ENCODE data around the gene RNF217.

The RNF217 gene

DNA sequence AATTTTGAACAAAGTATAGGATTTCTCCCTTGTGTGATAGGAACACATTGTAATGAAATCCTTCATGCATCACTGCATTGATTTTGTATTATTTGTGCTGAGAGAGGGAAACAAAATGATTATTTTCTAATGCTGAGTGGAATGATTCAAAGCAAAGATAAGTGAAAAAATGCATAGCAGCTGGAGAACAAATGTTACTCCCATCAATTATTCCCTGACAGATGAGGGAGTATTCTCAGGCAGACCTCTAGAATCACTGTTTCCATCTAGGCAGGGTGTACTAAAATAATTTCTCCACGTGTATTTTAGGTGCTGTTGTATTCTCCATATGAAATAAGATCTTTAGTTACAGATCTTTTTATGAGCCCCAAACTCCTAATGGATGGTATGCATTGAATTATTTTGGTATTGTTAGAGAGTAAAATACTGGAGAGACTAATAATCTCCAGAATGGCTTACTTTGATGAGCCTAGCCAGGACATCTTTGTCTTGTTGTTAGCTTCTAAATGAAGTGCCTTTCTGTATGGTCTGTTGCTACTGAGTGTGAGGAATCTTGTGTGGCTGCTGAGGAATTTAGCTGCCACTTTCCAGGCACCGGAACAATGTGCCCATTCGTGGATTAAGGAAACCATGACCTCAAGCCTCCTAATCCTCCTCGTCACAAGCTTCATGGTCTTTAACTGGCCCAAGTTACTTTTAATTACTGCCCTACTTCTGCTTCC lies 39.6 kb downstream of the RNF217 start:
- TF ChIP-seq CTCF (IDR thresholded peaks at IDR 0.05): no peak

DNA sequence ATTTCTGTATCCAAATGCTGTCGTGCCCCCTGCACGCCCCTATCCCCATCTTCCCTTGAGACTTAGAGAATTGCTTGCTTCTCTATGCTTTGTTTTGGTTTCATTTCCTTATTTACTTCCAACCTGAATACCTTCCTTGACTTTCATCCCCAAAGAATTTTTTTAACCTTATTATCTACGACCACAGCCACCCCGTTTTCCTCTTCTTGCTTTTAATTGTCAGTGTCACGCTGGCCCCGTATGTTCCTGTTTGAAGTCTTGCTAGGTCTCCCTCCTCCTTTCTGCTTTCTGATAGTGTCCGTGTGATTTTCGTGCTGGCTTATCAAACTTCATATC lies 40.1 kb downstream of the RNF217 start:
- no peak for TF ChIP-seq CTCF (IDR thresholded peaks at IDR 0.05)

DNA sequence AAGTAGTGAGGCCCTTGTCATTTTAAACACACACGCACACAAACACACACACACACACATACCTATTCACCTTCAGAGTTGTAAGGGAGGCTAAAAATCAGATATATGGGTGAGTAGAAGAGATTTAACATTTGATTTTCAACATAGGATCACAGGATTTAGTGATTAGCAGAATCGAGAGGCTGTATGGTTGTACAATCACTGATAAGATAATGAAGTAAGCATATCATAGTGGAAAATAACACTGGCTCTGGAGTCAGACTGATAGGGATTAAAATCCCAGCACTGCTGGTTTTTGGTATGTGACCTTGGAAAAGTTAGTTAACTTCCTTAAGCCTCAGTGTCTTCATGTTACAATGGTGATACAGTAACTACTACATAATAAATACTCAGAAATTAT lies 40.8 kb downstream of the RNF217 start:
- TF ChIP-seq CTCF (IDR thresholded peaks at IDR 0.05): no peak

- TF ChIP-seq CTCF (IDR thresholded peaks at IDR 0.05): no peak
These were observed 42.0 kb downstream of the RNF217 start for GRCh38 chr6:125004198-125004597.

DNA sequence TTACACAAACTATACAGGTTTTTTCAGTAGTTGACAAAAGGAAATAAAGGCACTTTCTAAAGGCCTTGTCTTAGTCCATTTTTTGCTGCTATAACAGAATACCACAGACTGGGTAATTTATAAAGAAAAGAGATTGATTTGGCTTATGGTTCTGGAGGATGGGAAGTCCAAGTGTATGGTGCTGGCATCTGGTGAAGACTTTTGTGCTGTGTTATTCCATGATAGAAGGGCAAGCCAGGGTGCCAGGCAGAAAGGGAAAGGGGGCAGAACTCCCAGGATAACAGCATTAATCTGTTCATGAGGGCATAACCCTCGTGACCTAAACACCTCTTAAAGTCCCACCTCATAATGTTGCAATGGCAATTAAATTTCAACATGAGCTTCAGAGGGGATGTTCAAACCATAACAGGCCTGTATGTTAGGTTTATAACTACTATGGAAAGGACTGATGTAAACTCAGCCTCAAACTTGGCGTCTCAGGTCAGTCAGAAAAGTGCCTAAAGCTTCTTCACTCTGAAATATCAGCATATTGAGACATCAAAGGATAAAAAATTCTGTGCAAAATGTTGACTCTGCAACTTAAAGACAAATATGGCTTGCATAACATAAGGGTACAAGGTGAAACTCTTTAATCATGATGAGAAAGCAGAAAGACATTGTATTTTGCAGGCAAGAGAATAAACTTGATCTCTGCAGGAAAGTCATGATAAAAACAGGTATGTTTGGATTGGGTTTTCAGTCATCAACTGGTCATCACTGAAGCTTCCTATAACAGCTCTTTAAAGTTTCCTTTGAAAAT lies 42.8 kb downstream of the RNF217 start:
- TF ChIP-seq CTCF (IDR thresholded peaks at IDR 0.05): no peak

GRCh38 chr6:125008261-125008703 lies 46.0 kb downstream of the RNF217 start:
- no peak for TF ChIP-seq CTCF (IDR thresholded peaks at IDR 0.05)

DNA sequence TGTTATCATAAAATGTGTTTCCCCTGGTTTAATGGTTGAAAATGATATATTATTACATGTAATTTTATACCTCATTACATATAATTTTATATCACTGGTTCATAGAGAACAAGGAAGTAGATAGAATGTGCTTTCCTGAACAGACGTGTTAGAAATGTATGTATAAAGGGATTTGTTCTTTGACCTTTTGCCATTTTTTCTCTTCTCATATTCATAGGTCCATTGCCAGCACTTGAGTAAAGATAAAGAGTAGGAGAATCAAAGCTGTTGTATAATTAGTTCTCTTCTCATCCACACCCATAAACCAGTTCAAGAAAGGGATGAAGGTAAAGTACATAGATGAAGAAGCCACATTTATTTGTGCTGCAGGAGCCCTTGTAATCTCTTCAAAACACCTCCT lies 46.7 kb downstream of the RNF217 start:
- TF ChIP-seq CTCF (IDR thresholded peaks at IDR 0.05): no peak

All from LNCAP (cell line).